Measurements from ENCODE around the gene PTN. TPM values are rescaled to one million over a fixed set of nuclear protein-coding genes. Genes with fewer than 3 reads are reported as not detected.

PTN gene
- total RNA-seq, 1 donor from 2014 or later: 18.8 TPM

DNA sequence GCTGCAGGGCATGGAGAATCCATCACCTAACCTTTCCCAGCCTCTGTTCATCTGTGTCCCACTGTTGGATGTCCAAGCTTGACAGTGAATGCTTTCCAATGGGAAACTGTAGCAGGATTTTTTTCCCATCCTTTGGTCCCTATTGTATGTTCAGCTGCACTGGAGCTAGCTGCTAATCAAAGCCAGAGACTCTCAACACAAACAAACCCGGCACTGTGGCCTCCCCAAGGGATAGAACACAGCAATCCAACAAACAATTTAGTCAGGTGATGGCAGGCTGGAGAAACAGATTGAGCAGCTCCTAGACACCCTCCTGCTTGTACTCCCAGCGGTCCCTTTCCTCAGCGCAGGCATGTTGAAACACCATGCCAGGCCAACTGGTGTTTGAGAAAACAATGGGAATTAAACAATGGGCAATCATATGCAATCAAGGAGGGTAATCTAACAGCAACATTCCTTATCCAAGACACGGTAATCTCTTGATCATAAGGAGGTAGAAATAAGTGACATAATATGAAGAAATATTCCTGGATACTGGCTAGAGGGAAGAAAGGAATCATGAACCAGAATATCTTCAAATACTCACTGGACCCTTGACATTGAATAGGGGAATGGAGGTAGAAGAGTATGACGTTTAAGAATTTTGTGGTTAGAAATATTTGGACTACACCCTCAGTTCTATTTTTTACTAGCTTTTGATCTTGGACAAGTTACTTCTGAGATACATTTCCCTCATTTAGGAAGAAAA lies 15.0 kb downstream of the PTN start:
- intact Hi-C loops (cut with DNase I): no loop called here
- ATAC-seq (ENCODE audit: poor library complexity): peak; percentile 49
- no peak for DNase-seq

DNA sequence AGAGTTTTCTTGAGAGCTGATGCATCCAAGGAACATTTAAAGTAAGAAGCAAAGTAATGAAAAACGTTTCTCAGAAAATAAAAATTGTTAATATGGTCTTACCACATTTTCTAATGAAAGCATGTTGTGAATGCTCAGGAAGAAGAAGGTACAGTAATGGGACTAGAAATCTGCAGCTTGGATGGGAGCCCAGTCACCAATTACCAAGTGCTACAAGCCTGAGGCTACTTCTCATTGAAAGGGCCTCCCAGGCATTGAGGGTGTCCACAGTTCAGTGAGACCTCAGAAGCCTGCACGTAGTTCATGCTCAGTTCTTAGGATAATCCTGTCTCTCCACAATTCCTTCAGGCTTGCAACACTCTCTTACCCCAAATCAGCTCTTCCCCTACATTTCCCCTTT lies 17.6 kb downstream of the PTN start:
- intact Hi-C loops (cut with DNase I): no loop called here
- DNase-seq (no peak), ATAC-seq (ENCODE audit: poor library complexity) (no peak)

DNA sequence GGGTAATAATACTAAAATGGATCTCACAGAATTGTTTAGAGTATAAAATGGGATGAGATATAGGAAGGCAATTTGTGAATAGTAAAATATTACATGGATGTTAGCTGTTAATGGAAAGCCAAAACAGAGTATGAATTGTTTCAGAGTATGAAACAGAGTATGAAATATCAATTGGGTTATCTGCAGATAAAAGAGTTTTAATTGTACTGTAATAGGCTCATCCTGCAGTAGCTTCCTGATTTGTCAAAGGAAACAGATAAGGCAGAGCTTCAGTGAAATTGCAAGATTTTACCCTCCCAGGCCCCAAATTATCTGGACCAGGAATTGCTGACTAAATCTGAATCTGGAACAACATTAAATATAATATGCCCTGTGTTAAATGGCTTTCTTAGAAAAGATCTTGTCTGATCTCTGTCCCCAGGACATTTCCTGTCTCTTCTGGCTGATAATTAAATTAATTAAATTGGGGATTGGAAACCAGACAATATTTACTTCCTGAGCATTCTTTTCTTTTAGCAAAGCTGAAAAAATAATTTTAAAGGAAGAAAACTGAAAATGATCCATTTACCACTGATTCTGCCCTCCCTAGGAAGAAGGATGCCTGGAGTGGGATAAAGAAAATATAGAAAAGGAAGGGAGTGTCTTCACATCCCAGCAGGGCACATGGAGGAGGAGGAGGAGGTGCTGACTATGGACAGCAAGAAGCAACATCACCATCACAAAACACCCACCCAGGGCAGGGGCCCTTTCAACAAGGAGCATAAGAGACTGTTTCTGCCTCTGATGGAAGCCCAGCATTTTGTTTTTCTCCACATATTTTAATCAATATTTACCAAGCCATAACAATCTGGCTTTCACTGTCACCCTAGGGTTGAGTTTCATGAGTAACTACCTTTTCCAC lies 18.5 kb downstream of the PTN start:
- no peak for ATAC-seq (ENCODE audit: poor library complexity)
- no peak for DNase-seq
- intact Hi-C loops (cut with DNase I): no loop called here

GRCh38 chr7:137316648-137317353 lies 26.7 kb downstream of the PTN start:
- intact Hi-C loops (cut with DNase I): no loop called here
- DNase-seq (no peak), ATAC-seq (ENCODE audit: poor library complexity) (no peak)

DNA sequence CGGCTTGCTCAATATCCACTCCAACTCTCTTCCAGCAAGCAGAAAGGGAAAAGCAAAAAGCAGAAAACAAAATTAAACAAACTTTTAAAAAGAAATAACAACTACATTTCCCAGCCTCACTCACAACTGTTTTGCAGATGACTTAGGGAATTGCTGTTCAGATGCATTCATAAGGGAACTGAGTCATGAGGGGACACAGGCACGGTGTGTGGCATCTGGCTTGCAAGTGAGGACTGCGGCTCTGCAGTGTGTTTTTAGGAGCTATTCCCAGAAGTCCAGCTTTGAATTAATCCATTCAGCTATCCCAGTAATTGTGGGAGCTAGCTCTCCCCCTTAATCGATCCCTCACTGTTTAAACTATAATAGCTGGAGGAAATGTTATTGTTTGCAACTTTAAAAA lies 30.3 kb downstream of the PTN start:
- ATAC-seq (ENCODE audit: poor library complexity): no peak
- intact Hi-C loops (cut with DNase I): no loop called here

GRCh38 chr7:137306748-137307147 lies 36.8 kb downstream of the PTN start:
- DNase-seq (no peak), ATAC-seq (ENCODE audit: poor library complexity) (no peak)
- intact Hi-C loops (cut with DNase I): no loop called here

More for the DNA sequence above, 30.3 kb downstream of the PTN start:
- DNase-seq: no peak

DNA sequence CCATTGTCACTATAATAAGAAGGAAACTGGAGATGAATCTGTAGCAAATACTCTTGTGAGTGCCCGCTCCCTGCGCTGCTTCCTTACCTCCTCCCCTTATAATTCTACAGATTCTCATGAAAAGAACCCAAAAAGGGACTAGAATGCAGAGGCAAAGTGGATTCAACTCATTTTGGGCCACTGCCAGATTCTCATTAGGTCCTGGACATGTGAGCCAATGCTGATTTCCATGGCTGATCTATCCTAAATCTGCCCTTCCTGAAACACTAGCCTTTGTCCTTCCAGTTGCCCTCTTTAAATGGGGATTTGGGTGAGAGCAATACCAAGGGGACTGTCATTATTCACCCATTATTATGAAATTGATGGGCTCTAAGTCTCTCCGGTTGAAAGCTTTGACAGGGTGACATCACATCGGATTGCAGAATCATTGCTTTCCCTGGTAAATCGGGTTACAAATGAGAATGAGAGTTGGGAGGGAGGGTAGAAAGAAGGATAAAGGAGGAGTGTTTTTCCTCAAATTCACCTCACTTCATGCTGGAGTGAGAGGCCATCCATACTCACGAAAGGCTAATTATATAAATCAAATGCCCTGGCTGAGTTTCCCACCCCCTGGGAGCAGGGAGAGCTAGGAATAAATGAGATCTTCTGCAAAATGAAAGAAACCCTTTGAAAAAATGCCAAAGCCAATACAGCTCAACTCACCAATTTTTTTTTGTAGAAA lies 37.5 kb downstream of the PTN start:
- intact Hi-C loops (cut with DNase I): no loop called here
- ATAC-seq (ENCODE audit: poor library complexity) (no peak), DNase-seq (no peak)

GRCh38 chr7:137304624-137305235 lies 38.8 kb downstream of the PTN start:
- DNase-seq (no peak), ATAC-seq (ENCODE audit: poor library complexity) (no peak)
- intact Hi-C loops (cut with DNase I): no loop called here

- DNase-seq (no peak), ATAC-seq (ENCODE audit: poor library complexity) (no peak)
- intact Hi-C loops (cut with DNase I): no loop called here
Measured at GRCh38 chr7:137304165-137304564, 39.4 kb downstream of the PTN start.

GRCh38 chr7:137302081-137302480 lies 41.5 kb downstream of the PTN start:
- DNase-seq (no peak), ATAC-seq (ENCODE audit: poor library complexity) (no peak)
- intact Hi-C loops (cut with DNase I): no loop called here

DNA sequence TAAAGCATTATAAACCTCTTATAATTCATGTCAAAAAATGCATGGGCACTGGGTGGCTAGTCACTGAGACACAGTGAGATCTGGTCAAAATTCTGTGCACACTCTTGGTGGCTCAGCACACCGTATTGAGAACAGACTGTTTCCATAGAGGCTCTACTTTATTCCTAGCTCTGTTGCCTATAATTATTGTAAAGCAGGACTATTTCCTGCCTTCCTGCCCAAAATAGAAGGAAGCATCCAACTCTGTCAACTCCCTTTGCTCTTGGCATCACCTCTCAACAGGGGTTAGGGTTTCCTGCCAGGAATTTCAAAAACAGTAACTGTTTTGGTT lies 45.1 kb downstream of the PTN start:
- intact Hi-C loops (cut with DNase I): no loop called here
- ATAC-seq (ENCODE audit: poor library complexity) (no peak), DNase-seq (no peak)

DNA sequence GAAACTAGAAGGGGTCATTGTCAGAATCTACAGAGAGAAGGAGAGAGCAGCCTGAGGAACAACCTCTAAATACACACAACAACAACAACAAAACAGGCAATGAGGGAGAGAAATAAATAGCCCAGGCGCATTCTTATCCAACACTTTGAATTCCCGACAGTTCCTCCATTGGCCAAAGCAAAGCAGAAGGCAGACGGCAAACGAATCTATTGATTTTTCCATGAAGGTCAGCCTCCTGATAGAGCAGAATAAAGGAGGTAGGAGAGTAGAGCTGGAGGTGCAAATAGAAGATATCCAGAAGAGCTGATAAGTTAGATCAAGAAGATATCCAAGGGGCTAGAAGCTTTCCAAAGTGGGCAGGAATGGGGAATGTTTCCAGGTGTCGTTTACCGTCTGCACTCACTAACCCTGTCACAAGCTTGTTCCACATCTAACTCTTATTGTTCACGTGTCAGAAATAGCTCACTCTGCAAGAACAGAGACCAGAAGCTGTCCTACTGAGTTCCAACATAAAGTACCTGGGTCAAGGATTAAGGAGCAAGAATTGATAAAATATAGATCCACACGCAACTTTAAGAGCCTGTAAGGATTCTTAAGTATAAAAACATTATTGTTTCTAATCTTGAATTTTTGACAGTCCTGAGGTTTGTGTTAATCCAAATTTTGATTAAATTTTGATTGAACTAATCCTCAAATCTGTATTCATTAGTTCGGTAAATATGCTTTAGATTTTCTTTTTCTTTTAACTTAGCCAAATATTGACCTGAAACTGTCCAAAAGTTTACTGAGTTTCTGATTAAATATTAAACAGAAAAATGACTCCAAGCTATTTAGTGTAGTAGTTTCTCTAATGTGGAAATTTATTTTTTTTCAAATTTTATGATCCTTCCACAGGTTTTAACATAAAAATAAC lies 45.7 kb downstream of the PTN start:
- DNase-seq: no peak
- intact Hi-C loops (cut with DNase I): no loop called here
- no peak for ATAC-seq (ENCODE audit: poor library complexity)

DNA sequence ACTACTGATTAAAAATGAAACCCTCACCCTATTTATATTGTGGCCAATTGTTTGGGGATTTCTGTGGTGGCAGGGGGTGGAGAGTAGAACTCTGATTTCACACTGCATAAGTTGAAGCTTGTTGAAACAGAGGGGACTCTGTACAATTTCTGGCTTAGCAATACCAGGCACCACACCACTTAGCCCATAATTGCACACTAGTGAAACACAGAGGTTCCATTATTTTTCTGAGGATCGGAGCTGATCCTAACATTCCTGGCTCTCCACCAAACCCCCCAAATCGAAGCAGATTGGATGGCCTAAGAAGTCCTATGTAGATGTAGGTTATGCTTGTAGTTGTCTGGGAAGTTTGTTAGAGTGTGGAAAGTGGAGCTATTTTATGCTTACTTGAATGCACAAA lies 47.0 kb downstream of the PTN start:
- ATAC-seq (ENCODE audit: poor library complexity) (no peak), DNase-seq (no peak)
- intact Hi-C loops (cut with DNase I): no loop called here

GRCh38 chr7:137295739-137296324 lies 47.7 kb downstream of the PTN start:
- DNase-seq (no peak), ATAC-seq (ENCODE audit: poor library complexity) (no peak)
- intact Hi-C loops (cut with DNase I): no loop called here

DNA sequence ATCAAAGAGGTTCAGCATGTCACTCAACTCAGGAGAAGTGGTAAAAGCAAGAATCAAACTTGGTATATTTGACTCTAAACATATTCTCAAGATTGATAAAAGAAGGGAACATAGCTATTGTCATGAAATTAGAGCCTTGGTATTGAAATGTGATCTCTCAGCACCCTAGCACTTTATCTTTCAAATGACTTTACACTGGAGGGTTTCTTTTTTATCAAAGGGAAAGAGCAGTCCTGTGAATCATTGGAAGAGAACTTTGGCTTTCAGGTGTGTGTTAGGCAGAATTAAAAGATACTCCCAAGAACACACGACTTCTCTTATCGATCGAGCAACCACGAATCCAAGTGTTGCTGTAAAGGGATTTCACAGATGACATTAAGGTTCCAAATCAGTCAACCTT lies 54.4 kb downstream of the PTN start:
- intact Hi-C loops (cut with DNase I): no loop called here
- ATAC-seq (ENCODE audit: poor library complexity): no peak
- DNase-seq: no peak

- intact Hi-C loops (cut with DNase I): no loop called here
- no peak for DNase-seq
- ATAC-seq (ENCODE audit: poor library complexity): no peak
Measured at GRCh38 chr7:137287651-137288258, 55.8 kb downstream of the PTN start.

DNA sequence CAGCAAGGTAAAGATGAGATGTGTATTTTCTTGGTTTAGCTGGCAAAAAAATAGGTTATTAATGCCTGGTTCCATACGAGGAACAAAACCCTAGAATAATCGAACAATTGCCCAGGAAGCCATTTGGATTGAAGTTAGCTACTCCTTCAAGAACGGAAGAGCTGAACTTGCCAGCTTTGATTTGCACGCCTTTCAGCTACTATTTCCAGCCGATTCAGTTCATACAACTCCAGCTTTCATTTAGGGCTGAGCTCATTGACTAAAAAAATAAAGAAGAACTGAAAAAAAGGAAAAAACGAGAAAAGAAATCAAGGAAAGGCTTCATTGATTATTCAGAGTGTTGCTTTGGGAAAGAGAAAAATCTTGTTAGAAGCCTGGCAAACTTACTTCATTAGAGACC lies 60.4 kb downstream of the PTN start:
- intact Hi-C loops (cut with DNase I): no loop called here
- DNase-seq (no peak), ATAC-seq (ENCODE audit: poor library complexity) (no peak)

Measured in Right ventricle myocardium superior (tissue), 1 donor.